GM06990 (cell line): ENCODE measurements around the gene ZPLD1.

Source experiments
- DNase-seq: peaks from one replicate; pipeline ENCODE4 v3.0.0-alpha.2; 2011; ENCODE audit not compliant: insufficient read length; ENCODE audit errors: extremely low read depth
- H3K27me3 ChIP-seq: replicated peaks from 2 replicates; pipeline ENCODE4 v1.6.0; 2011; ENCODE audit warnings: low read length; ENCODE audit not compliant: control insufficient read depth, insufficient read depth
- H3K36me3 ChIP-seq: 2 replicates; pipeline ENCODE4 v1.5.1; 2011; ENCODE audit warnings: low read length; ENCODE audit not compliant: control insufficient read depth, insufficient read depth
- H3K4me3 ChIP-seq: replicated peaks from 2 replicates; pipeline ENCODE4 v1.5.1; 2011; ENCODE audit warnings: low read depth, mild to moderate bottlenecking, control low read depth, low read length
- CTCF ChIP-seq: IDR thresholded peaks from 2 replicates; pipeline ENCODE4 v1.5.1; 2011; ENCODE audit warnings: low read length, control low read depth, mild to moderate bottlenecking, inconsistent platforms; ENCODE audit not compliant: insufficient read depth, poor library complexity, severe bottlenecking

ZPLD1 gene

GRCh38 chr3:102466001-102466400, 31.2 kb downstream of the ZPLD1 start:
- no peaks in the 10 kb centered on the region for H3K27me3 ChIP-seq

GRCh38 chr3:102470066-102470465, 35.3 kb downstream of the ZPLD1 start:
- no peak for TF ChIP-seq CTCF
- H3K27me3 ChIP-seq, result no peaks in the 10 kb centered on the region
- no peak overlapping the region for H3K4me3 ChIP-seq
- no peak for DNase-seq
- H3K36me3 ChIP-seq, result no peaks in the 10 kb centered on the region

More at GRCh38 chr3:102466001-102466400, 31.2 kb downstream of the ZPLD1 start:
- H3K4me3 ChIP-seq, result no peak overlapping the region
- no peaks in the 10 kb centered on the region for H3K36me3 ChIP-seq
- TF ChIP-seq CTCF, result no peak
- no peak for DNase-seq

GRCh38 chr3:102471001-102471400, 36.2 kb downstream of the ZPLD1 start:
- DNase-seq, result no peak
- no peaks in the 10 kb centered on the region for H3K36me3 ChIP-seq
- H3K27me3 ChIP-seq, result no peaks in the 10 kb centered on the region
- TF ChIP-seq CTCF, result peak; percentile 60
- H3K4me3 ChIP-seq, result no peak overlapping the region

- Histone ChIP-seq H3K4me3 (no peak overlapping the region), H3K27me3 (no peaks in the 10 kb centered on the region), H3K36me3 (no peaks in the 10 kb centered on the region)
- DNase-seq, result no peak
- no peak for TF ChIP-seq CTCF
Observed at GRCh38 chr3:102471491-102471890, 36.7 kb downstream of the ZPLD1 start.

- H3K36me3 ChIP-seq, result no peaks in the 10 kb centered on the region
- H3K27me3 ChIP-seq, result no peaks in the 10 kb centered on the region
- DNase-seq, result no peak
- TF ChIP-seq CTCF, result no peak
- H3K4me3 ChIP-seq, result no peak overlapping the region
Observed at GRCh38 chr3:102473648-102474047, 38.8 kb downstream of the ZPLD1 start.

- TF ChIP-seq CTCF, result no peak
- no peaks in the 10 kb centered on the region for H3K36me3 ChIP-seq
- H3K4me3 ChIP-seq, result no peak overlapping the region
- H3K27me3 ChIP-seq, result no peaks in the 10 kb centered on the region
- no peak for DNase-seq
Observed at GRCh38 chr3:102474207-102474606, 39.4 kb downstream of the ZPLD1 start.
